Measurements from ENCODE around the gene ACVR1B.
A peak's percentile ranks its signal among the peaks of the same experiment; 100 is the strongest.

ACVR1B gene

GRCh38 chr12:51911307-51911706, 40.2 kb upstream of the ACVR1B start:
- no peak overlapping the region for H3K4me3 ChIP-seq (ENCODE audit: low read depth, low read length)
- TF ChIP-seq MYC (IDR thresholded peaks at IDR 0.05; ENCODE audit: low read depth, low read length) (no peak), CTCF (IDR thresholded peaks at IDR 0.05; ENCODE audit: low read depth, low read length) (no peak), MAX (IDR thresholded peaks at IDR 0.05; ENCODE audit: low read depth, low read length) (no peak), POLR2A (IDR thresholded peaks at IDR 0.05; ENCODE audit: extremely low read depth, insufficient read length) (no peak)
- no peak for DNase-seq (ENCODE audit: low read depth)

GRCh38 chr12:51911788-51912711, 39.4 kb upstream of the ACVR1B start:
- H3K4me3 ChIP-seq (ENCODE audit: low read depth, low read length) = no peak overlapping the region
- peak; percentile 46 for DNase-seq (ENCODE audit: low read depth)
- TF ChIP-seq MAX (IDR thresholded peaks at IDR 0.05; ENCODE audit: low read depth, low read length) (no peak), CTCF (IDR thresholded peaks at IDR 0.05; ENCODE audit: low read depth, low read length) (no peak), MYC (IDR thresholded peaks at IDR 0.05; ENCODE audit: low read depth, low read length) (no peak), POLR2A (IDR thresholded peaks at IDR 0.05; ENCODE audit: extremely low read depth, insufficient read length) (no peak)

GRCh38 chr12:51913071-51914033, 38.1 kb upstream of the ACVR1B start:
- TF ChIP-seq MYC (IDR thresholded peaks at IDR 0.05; ENCODE audit: low read depth, low read length) (no peak), MAX (IDR thresholded peaks at IDR 0.05; ENCODE audit: low read depth, low read length) (no peak), POLR2A (IDR thresholded peaks at IDR 0.05; ENCODE audit: extremely low read depth, insufficient read length) (no peak), CTCF (IDR thresholded peaks at IDR 0.05; ENCODE audit: low read depth, low read length) (peak; percentile 24)
- peak; percentile 27 for DNase-seq (ENCODE audit: low read depth)
- no peak overlapping the region for H3K4me3 ChIP-seq (ENCODE audit: low read depth, low read length)

GRCh38 chr12:51914034-51914923, 37.2 kb upstream of the ACVR1B start:
- TF ChIP-seq CTCF (IDR thresholded peaks at IDR 0.05; ENCODE audit: low read depth, low read length) (no peak), POLR2A (IDR thresholded peaks at IDR 0.05; ENCODE audit: extremely low read depth, insufficient read length) (no peak), MYC (IDR thresholded peaks at IDR 0.05; ENCODE audit: low read depth, low read length) (no peak), MAX (IDR thresholded peaks at IDR 0.05; ENCODE audit: low read depth, low read length) (no peak)
- H3K4me3 ChIP-seq (ENCODE audit: low read depth, low read length) = no peak overlapping the region
- DNase-seq (ENCODE audit: low read depth) = no peak
